D721Med (cell line): Measurements from ENCODE around the gene UNC80.
A peak's percentile ranks its signal among the peaks of the same experiment; 100 is the strongest.

Experiments
- DNase-seq: peaks from one replicate; pipeline ENCODE4 v3.0.0; 2011; ENCODE audit warnings: low spot score; ENCODE audit not compliant: insufficient read length
- FAIRE-seq: peaks from 2 replicates; lab custom pipeline; 2011; peaks lifted over from hg19 to GRCh38; lab: Jason Lieb, UNC
- TF ChIP-seq, protein P1 (sequence below): IDR thresholded peaks from 2 replicates; pipeline ENCODE4 v1.5.1; 2012; ENCODE audit warnings: mild to moderate bottlenecking, control low read depth; ENCODE audit not compliant: insufficient read depth; ENCODE audit errors: missing control alignments

UNC80 gene

GRCh38 chr2:209976698-209977385 lies 205.2 kb downstream of the UNC80 start:
- TF ChIP-seq, protein P1, sequence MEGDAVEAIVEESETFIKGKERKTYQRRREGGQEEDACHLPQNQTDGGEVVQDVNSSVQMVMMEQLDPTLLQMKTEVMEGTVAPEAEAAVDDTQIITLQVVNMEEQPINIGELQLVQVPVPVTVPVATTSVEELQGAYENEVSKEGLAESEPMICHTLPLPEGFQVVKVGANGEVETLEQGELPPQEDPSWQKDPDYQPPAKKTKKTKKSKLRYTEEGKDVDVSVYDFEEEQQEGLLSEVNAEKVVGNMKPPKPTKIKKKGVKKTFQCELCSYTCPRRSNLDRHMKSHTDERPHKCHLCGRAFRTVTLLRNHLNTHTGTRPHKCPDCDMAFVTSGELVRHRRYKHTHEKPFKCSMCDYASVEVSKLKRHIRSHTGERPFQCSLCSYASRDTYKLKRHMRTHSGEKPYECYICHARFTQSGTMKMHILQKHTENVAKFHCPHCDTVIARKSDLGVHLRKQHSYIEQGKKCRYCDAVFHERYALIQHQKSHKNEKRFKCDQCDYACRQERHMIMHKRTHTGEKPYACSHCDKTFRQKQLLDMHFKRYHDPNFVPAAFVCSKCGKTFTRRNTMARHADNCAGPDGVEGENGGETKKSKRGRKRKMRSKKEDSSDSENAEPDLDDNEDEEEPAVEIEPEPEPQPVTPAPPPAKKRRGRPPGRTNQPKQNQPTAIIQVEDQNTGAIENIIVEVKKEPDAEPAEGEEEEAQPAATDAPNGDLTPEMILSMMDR: no peak
- DNase-seq: no peak
- no peak for FAIRE-seq

DNA sequence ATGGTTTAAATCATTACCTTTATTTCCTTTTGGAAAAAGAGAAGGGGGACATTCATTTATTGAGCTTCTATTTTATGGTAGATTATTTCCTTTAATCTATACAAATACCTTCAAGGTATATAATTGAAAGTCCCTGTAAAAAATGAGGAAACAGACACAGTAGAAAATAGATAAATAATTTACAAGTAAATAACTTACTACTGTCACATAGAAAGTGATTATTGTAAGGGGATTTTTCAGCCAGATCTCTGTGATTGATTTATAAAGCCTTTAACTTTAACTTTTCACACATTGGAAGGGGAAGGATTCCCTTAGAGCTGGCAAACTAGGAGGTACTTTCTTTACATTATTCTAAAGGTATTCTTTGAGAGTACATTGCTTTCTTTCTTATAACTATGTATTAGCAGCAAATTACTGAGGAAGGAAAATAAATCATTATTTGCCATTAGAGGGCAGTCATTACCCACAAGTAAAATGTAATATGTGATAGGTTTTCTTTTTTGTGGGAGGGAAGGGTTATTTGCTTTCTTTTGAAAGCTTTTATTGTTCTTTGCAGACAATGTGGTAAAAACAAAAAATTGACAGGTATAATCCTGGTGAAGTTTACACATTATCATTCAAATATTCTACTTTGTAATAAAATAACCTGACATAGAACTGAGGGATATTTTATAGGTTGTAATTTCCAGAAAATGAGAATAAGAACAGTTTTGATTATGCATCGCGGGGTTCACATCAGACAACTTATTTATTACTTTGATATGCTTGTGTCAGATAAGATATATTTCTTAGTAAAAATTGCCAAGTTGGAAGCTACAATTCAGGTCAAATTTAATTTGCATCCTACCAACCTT lies 206.0 kb downstream of the UNC80 start:
- TF ChIP-seq, protein P1: peak; percentile 65
- peak; percentile 21 for DNase-seq
- peak; percentile 73 for FAIRE-seq

DNA sequence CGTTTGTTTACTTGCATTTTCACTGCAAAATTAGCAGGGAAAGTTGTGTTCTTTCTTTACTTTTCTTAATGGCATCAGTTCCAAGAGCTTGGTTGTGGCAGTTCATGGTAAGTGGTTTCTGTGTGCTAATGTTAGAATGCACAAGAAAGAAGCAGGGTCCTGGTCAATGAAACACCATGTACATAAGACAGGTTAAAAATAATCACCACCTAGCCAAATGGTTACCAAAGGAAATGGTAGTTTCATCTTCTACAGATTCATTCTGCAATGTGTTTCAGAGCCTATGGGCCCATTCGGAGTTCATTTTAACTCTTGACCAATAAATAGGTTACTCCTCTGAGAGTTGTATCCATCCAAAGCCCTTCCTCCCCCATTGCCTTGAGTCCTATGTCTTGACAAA lies 212.7 kb downstream of the UNC80 start:
- FAIRE-seq: no peak

DNA sequence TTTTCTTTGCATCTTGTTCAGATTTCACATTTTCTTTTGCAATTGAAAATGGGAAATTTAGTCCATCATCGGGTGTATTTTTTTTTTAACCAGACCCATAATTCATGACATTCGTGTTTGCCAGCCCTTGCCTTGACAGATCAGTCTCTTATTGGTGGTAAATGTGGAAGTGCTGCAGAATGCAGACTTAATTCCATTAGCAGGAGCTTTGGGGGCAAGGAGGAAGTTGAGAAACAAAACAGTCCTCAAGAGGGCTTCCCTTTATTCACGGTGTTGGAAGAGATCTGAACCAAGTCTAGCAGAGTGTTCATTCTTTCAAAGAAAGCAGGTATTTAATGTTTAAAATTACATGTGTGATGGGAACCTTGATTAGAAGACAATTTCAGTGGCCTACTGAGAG lies 214.2 kb downstream of the UNC80 start:
- FAIRE-seq (no peak), DNase-seq (no peak)
- TF ChIP-seq, protein P1: no peak

More for the DNA sequence above, 212.7 kb downstream of the UNC80 start:
- TF ChIP-seq, protein P1: no peak
- DNase-seq: no peak

DNA sequence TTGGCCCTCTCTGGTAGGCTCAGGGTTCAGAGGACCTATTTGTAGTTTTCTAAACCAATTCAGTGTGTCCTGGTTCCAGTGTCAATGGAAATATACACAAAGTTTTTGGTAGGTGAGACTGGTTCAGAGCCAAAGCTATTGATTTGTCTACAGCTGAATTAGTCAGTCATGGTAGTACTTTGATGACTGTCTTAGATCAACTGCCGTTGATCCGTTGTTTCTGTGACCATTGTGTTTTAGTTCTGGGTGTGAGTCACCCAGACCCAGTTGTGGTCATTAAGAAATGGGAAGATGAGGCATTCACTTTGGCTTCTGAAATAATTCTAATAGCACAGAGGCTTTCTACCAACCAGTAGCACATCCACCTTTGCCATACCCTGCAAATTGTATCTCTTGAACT lies 214.8 kb downstream of the UNC80 start:
- TF ChIP-seq, protein P1: no peak
- DNase-seq (no peak), FAIRE-seq (no peak)

- FAIRE-seq: no peak
- TF ChIP-seq, protein P1: no peak
- DNase-seq: no peak
Measured at GRCh38 chr2:209988010-209988409, 216.4 kb downstream of the UNC80 start.
